Activated naive CD4-positive, alpha-beta T cell treated with anti-CD3 and anti-CD28 coated beads, Interleukin-2, amount 10 ng/mL, durations not matched to agents 7 days and 5 days (primary cell): Measurements from ENCODE around the gene CYP2F1.
"Not testable (repeated sequence)": the region's sequence is repeated elsewhere in the genome, so short reads cannot be mapped to it uniquely, and the experiment has no call there.

ENCODE experiments used
- CTCF ChIA-PET: fragments of 350-600 bp; sonication (Branson Sonifier 250); formaldehyde crosslinking; loops from one replicate; lab custom pipeline; 2021; ENCODE audit warnings: antibody characterized with exemption; lab: Charles Lee
- DNase-seq: peaks from one replicate; pipeline ENCODE4 v3.0.0-alpha.2; 2020
- H3K27ac Mint-ChIP-seq: one replicate; pipeline ENCODE4 v1.8.0; 2021; ENCODE audit warnings: mild to moderate bottlenecking, moderate library complexity, mixed read lengths
- H3K27me3 Mint-ChIP-seq: one replicate; pipeline ENCODE4 v1.8.0; 2021; ENCODE audit warnings: mild to moderate bottlenecking, mixed read lengths
- H3K36me3 Mint-ChIP-seq: one replicate; pipeline ENCODE4 v1.8.0; 2021; ENCODE audit warnings: mixed read lengths
- H3K4me1 Mint-ChIP-seq: one replicate; pipeline ENCODE4 v1.8.0; 2021; ENCODE audit warnings: mixed read lengths
- H3K4me3 Mint-ChIP-seq: one replicate; pipeline ENCODE4 v1.8.0; 2021; ENCODE audit warnings: mild to moderate bottlenecking, moderate library complexity, mixed read lengths
- H3K9me3 Mint-ChIP-seq: one replicate; pipeline ENCODE4 v1.8.0; 2021; ENCODE audit warnings: mixed read lengths

CYP2F1 gene

DNA sequence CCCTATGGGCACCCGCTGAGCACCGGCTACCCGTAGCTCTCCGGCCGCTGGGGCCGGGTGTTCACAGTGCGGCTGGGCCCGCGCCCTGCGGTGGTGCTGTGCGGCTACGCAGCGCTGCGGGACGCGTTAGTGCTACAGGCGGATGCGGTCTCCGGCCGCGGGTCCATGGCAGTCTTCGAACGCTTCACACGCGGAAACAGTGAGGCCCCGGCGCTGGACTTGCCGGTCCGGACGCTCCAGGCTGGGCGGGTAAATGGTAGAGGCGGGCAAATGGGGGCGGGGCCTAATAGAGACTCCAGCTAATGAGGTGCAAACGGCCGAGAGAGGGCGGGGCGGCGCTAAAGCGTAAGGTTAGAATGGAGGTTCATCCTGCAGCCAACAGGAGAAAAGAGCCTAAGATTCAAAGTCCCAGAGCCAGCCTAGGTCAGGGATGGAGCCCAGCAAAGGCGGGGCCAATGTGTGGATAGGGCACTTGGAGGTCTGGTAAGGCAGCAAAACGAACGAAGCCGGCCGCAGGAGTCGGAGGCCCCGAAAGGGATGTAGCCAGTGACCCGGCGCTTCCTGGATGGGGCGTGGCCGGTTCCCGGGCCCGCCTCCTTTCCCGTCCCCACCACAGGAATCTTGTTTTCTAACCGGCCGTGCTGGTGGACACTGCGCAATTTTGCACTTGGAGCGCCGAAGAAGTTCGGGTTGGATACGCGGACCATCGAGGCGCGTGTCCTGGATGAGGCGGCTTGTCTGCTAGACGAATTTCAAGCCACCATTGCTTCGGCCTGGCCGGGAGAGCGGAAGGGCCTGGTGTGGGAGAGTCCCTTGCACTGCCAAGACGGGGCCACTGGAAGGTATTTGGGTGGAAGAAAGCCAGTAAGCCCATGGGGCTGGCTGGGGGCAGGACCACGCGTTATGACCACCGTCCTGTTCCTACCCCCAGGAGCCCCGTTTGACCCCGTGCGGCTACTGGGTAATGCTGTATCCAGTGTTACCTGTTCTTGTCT is 21.5 kb downstream of the CYP2F1 start:
- H3K36me3 Mint-ChIP-seq, CTCF ChIA-PET, H3K9me3 Mint-ChIP-seq: not testable (repeated sequence)
- peaks cover 21% of the 10 kb centered on the region for H3K4me1 Mint-ChIP-seq
- H3K4me3 Mint-ChIP-seq, result peak overlapping the region; percentile 80
- peak overlapping the region; percentile 77 for H3K27ac Mint-ChIP-seq
- peak; percentile 58 for DNase-seq
- H3K27me3 Mint-ChIP-seq, result peaks cover 79% of the 10 kb centered on the region

DNA sequence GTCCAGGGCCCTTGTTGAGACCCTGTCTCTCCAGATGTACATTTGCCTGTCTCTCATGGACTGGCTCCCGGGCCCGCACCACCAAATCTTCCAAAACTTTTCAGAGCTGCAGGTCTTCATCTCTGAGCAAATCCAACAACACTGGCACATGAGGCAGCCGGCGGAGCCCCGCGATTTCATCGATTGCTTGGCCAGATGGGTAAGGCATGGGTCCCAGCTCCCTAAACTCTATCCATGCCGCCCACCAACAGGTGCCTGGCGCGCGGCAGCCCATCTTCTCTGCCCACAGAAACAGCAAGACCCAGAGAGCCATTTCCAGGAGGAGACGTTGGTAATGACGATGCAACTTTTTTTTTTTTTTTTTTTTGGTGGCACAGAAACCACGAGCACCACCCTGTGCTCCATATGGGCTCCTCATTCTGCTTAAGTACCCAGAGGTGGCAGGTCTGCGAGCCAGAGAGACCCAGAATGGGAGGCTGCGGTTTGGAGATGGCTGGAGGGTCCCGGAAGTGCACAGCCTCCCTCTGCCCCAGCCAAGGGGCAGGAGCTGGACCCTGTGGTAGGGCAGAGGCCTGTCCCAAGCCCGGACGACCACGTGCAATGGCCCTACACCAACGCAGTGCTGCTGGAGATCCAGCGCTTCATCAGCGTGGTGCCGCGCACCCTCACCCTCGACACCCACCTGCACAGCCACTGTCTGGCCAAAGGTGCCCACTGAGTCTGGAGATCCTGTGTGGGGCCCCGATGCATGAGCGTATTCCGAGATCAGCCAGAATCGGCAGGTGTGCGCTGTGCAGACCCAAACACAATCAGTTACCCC is 22.6 kb downstream of the CYP2F1 start:
- no peak for DNase-seq
- H3K9me3 Mint-ChIP-seq, result no peaks in the 10 kb centered on the region
- H3K27me3 Mint-ChIP-seq, result peaks cover 79% of the 10 kb centered on the region
- H3K4me1 Mint-ChIP-seq, result peaks cover 21% of the 10 kb centered on the region
- H3K4me3 Mint-ChIP-seq, result peak overlapping the region; percentile 48
- CTCF ChIA-PET, result no interaction called here
- no peak overlapping the region for H3K27ac Mint-ChIP-seq
- no peaks in the 10 kb centered on the region for H3K36me3 Mint-ChIP-seq

DNA sequence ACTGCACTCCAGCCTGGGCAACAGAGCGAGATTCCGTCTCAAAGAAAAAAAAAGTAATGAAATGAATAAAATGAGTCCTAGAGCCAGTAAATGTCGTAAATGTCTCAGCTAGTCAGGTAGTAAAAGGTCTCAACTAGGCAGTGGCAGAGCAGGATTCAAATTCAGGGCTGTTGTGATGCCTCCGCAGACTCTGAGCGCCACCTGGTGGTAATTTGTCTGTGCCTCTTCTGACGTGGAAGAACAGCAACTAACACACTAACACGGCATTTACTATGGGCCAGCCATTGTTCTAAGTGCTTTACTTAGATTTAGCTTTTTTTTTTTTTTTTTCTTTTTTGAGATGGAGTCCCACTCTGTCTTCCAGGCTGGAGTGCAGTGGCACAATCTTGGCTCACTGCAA is 30.2 kb downstream of the CYP2F1 start:
- H3K27me3 Mint-ChIP-seq, result peaks cover 44% of the 10 kb centered on the region
- peak; percentile 93 for DNase-seq
- H3K27ac Mint-ChIP-seq, result no peak overlapping the region
- CTCF ChIA-PET, result interaction anchor here (0.6 to 3.7 kb wide), 12 partner anchors 11 to 482 kb away, joined by 3 to 25 read pairs (median 6); no protein-coding TSS in a partner anchor
- H3K9me3 Mint-ChIP-seq, result no peaks in the 10 kb centered on the region
- no peaks in the 10 kb centered on the region for H3K4me1 Mint-ChIP-seq
- no peaks in the 10 kb centered on the region for H3K36me3 Mint-ChIP-seq
- no peak overlapping the region for H3K4me3 Mint-ChIP-seq

DNA sequence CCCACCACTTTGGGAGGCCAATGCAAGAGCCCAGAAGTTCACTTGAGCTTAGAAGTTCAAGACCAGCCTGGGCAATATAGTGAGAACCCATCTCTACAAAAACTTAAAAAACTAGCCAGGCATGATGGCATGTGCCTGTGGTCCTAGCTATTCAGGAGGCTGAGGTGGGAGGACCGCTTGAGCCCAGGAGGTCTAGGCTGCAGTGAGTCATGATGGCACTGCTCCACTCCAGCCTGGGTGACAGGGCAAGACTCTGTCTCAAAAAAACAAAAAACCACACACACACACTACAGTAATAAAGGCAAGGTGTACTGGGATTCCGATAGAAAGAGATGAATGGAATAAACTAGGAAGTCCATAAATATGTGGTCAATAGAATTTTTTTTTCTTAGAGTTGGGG is 35.6 kb downstream of the CYP2F1 start:
- no peaks in the 10 kb centered on the region for H3K9me3 Mint-ChIP-seq
- no peaks in the 10 kb centered on the region for H3K4me1 Mint-ChIP-seq
- H3K36me3 Mint-ChIP-seq, result no peaks in the 10 kb centered on the region
- no peak for DNase-seq
- peaks cover 8% of the 10 kb centered on the region for H3K27me3 Mint-ChIP-seq
- no peak overlapping the region for H3K27ac Mint-ChIP-seq
- CTCF ChIA-PET, result no interaction called here
- no peak overlapping the region for H3K4me3 Mint-ChIP-seq

DNA sequence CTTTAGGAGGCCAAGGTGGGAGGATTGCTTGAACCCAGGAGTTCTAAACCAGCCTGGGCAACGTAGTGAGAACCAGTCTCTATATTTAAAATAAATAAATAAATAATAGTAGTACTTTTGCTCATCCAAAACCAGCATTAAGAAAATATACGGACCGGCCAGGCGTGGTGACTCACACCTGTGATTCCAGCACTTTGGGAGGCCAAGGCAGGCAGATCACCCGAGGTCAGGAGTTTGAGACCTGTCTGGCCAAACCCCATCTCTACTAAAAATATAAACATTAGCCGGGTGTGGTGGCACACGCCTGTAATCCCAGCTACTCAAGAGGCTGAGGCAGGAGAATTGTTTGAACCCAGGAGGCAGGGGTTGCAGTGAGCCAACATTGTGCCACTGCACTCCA is 36.8 kb downstream of the CYP2F1 start:
- H3K27me3 Mint-ChIP-seq, H3K4me3 Mint-ChIP-seq, H3K36me3 Mint-ChIP-seq, H3K27ac Mint-ChIP-seq, H3K4me1 Mint-ChIP-seq, CTCF ChIA-PET, DNase-seq, H3K9me3 Mint-ChIP-seq: not testable (repeated sequence)

DNA sequence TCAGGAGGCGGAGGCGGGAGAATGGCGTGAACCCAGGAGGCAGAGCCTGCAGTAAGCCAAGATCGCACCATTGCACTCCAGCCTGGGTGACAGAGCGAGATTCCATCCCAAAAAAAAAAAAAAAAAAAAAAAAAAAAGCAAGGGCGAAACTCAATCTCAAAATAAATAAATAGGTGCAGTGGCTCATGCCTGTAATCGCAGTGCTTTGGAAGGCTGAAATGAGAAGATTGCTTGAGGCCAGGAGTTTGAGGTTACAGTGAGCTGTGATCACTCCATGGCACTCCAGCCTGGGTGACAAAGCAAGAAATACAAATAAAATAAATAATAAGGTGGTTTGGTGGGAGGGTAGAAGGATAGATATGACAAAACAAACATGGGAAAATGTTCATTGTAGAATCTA is 39.8 kb downstream of the CYP2F1 start:
- H3K4me1 Mint-ChIP-seq, result no peaks in the 10 kb centered on the region
- no peaks in the 10 kb centered on the region for H3K9me3 Mint-ChIP-seq
- H3K27me3 Mint-ChIP-seq, result peaks cover 5% of the 10 kb centered on the region
- H3K36me3 Mint-ChIP-seq, result no peaks in the 10 kb centered on the region
- DNase-seq, result no peak
- H3K27ac Mint-ChIP-seq, result no peak overlapping the region
- H3K4me3 Mint-ChIP-seq, result no peak overlapping the region
- CTCF ChIA-PET, result no interaction called here

DNA sequence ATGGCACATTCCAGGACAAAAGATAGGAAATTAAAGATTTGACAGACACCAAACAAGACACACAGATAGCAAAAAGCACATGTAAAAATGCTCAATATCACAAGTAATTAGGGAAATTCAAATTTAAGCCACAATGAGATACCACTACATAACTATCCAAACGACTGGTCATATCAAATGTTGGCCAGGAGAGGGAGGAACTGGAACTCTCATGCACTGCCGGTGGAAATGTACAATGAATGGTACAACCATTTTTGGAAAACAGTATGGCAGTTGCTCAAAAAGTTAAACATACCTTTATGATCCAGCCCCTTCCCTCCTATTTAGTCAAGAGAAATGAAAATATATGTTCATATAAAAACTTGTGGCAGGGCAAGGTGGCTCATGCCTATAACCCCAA is 42.0 kb downstream of the CYP2F1 start:
- no peak overlapping the region for H3K4me3 Mint-ChIP-seq
- CTCF ChIA-PET, result interaction anchor here (1.9 kb wide), 1 partner anchor 12 kb away, joined by 8 read pairs; no protein-coding TSS in a partner anchor
- H3K27ac Mint-ChIP-seq, result no peak overlapping the region
- H3K27me3 Mint-ChIP-seq, result peaks cover 10% of the 10 kb centered on the region
- no peaks in the 10 kb centered on the region for H3K36me3 Mint-ChIP-seq
- DNase-seq, result no peak
- no peaks in the 10 kb centered on the region for H3K9me3 Mint-ChIP-seq
- peaks cover 2% of the 10 kb centered on the region for H3K4me1 Mint-ChIP-seq

DNA sequence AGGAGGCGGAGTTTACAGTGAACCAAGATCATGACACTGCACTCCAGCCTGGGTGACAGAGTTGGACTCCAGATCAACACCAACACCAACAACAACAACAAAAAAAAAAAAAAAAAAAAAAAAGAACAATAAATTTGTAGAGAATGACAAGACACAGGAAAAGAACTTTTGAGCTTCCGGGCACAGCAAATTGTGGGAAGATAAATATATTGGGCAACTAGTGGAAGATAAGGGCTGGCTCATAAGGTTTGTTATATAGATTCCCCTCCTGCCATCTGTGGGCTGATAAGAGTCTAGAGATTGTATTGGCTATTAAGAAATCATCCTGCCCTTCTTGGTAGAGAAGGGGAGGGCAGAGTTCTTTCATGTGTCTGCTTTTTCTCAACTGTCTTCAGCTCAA is 45.6 kb downstream of the CYP2F1 start:
- CTCF ChIA-PET, result interaction anchor here (0.6 kb wide), 1 partner anchor 137 kb away, joined by 3 read pairs; no protein-coding TSS in a partner anchor
- no peak for DNase-seq
- no peak overlapping the region for H3K27ac Mint-ChIP-seq
- H3K4me3 Mint-ChIP-seq, result no peak overlapping the region
- H3K27me3 Mint-ChIP-seq, result peaks cover 15% of the 10 kb centered on the region
- no peaks in the 10 kb centered on the region for H3K9me3 Mint-ChIP-seq
- H3K36me3 Mint-ChIP-seq, result no peaks in the 10 kb centered on the region
- peaks cover 2% of the 10 kb centered on the region for H3K4me1 Mint-ChIP-seq

DNA sequence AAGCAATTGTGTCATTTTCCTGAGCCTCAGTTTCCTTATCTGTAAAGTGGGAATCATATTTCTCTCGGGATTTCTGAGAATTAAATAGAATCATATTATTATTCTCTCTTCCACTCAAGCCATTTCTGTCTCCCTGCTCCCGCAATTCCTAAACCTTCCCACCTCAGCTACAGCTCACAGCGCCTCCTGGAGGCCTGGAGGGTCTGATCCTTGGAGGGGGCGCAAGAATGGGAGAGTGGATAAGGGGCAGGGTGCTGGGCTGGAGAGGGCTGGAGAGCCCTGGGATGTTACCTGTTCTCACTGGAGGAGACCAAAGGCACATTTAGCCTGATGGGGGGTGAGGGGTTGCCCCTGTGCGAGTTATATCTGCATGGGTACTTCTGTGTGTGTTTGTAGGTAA is 47.7 kb downstream of the CYP2F1 start:
- DNase-seq, result no peak
- CTCF ChIA-PET, result no interaction called here
- Mint-ChIP-seq H3K36me3 (no peaks in the 10 kb centered on the region), H3K4me3 (no peak overlapping the region), H3K9me3 (no peaks in the 10 kb centered on the region), H3K27me3 (peaks cover 10% of the 10 kb centered on the region), H3K27ac (no peak overlapping the region), H3K4me1 (peaks cover 2% of the 10 kb centered on the region)

DNA sequence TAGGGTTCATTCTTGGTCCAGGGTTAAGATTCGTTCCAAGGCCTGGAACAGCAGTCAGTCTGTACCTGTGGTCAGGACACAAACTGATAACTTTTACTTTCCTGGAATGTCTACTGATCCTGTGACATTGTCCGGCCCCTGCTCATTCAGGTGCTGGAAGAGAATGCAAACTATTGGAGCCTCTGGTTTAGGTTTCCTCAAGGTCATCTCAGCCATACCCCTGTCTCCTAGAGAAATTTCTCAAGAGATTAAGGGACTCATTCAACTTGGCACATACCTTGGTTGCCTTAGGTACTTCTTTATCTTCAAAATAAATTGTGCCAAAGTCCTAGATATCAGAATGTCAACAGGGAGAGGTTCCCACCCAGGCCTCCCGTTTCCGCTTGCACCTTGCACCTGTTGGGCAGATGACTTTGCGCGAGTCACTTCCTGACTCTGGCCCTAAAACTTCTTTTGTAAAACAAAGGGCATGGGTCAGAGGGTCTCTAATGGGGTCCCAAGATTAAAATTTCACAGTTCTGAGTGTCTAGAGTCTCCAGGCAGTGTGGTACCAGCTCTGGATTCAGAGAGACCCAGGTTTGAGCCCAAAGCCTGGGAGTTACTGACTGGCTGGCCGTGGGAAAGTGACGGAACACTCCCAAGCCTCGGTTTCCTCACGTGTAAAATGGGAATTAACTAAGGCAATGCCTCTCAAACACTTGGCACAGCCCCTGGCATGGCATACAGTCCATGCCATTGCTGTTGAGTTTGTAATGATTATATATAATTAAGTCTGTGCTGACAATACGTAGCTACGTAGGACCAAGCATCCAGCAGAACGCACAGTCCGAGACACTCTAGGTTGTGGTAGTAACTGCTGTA is 52.9 kb downstream of the CYP2F1 start:
- no peak overlapping the region for H3K27ac Mint-ChIP-seq
- H3K9me3 Mint-ChIP-seq, result no peaks in the 10 kb centered on the region
- DNase-seq, result no peak
- H3K27me3 Mint-ChIP-seq, result no peaks in the 10 kb centered on the region
- H3K4me1 Mint-ChIP-seq, result no peaks in the 10 kb centered on the region
- no peak overlapping the region for H3K4me3 Mint-ChIP-seq
- no peaks in the 10 kb centered on the region for H3K36me3 Mint-ChIP-seq
- CTCF ChIA-PET, result no interaction called here

DNA sequence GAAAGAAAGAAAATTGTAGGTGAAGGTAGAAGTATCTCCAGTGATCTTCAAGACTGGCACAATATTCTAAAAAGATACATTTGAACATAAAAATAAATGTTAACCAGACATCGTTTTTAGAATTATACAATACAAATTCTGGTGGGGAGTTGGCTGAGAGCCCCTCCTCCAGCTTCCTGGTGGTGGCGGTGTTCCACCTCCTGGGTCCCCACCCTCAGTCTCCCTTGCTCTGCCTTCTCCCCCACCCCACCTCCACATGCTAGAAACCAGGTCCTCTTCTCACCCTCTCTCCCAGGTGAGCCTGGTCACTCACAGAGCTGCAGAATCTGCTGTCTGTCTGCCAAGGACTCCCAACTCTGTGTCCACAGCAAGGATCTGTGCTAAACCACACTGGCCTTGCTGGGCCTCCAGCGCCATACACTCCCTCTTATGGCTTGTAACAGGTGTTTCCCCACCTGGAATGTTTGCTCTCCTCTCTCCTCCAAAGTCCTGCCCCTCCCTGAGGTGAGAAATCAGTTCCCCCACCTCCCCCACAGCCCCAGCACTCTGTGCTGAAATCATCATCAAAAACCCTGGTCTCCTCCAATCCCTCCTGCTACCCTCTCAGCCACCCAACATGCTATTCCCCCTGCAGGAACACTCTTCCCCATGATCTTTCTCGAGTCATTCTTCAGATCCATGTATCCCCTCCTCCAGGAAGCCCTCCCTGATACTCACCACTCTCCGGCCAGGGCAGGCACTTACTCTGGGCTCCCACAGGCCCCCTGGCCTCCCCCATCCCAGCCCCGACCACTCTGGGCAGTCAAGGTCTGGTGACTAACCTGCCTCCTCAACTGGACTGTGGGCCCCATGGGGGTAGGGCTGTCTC is 58.3 kb downstream of the CYP2F1 start:
- Mint-ChIP-seq H3K4me1 (peaks cover 30% of the 10 kb centered on the region), H3K4me3 (no peak overlapping the region), H3K27ac (no peak overlapping the region), H3K27me3 (peaks cover 12% of the 10 kb centered on the region), H3K9me3 (no peaks in the 10 kb centered on the region), H3K36me3 (no peaks in the 10 kb centered on the region)
- CTCF ChIA-PET, result interaction anchor here (0.7 kb wide), 1 partner anchor 515 kb away, joined by 3 read pairs; no protein-coding TSS in a partner anchor
- DNase-seq, result no peak

DNA sequence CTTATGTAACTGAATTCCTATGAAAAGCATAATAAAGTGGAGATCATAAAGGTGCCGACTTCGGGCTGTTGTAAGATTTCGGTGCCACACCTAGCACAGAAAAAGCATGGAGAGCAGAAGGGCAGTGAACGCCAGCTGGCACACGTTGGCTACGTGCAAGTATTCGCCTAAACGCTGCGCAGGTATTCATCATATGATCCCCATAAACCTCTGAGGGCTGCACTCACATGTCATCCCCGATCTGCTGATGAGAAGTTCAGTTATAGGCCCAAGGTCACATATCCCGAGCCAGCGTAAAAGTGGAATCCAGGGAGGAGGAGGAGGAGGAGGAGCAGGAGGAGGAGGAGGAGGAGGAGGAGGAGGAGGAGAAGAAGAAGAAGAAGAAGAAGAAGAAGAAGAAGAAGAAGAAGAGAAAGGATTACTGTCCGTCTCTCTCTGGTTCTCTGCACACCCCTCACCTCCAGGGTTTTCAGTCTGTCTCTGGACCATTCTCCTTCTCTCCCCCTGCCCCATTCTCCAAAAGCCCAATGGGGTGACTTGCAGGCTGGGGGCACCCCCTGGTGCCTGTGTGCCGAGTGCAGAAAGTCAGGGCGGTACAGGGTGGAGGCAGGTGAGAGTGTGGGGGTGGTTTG is 60.2 kb downstream of the CYP2F1 start:
- CTCF ChIA-PET, result no interaction called here
- H3K4me3 Mint-ChIP-seq, result no peak overlapping the region
- peaks cover 12% of the 10 kb centered on the region for H3K27me3 Mint-ChIP-seq
- DNase-seq, result no peak
- no peaks in the 10 kb centered on the region for H3K9me3 Mint-ChIP-seq
- no peaks in the 10 kb centered on the region for H3K36me3 Mint-ChIP-seq
- H3K4me1 Mint-ChIP-seq, result peaks cover 30% of the 10 kb centered on the region
- H3K27ac Mint-ChIP-seq, result no peak overlapping the region
